ENCODE data around the gene ZFHX2. TPM values are rescaled to one million over a fixed set of nuclear protein-coding genes. Genes with fewer than 3 reads are reported as not detected.

Gene ZFHX2
- total and polyA plus RNA-seq, 2 of the 13 experiments (the other 11 are each of a cell fraction or from before 2014, with no cell fraction given), result 0.17 to 0.44 TPM

- TF ChIP-seq ZNF503 (CRISPR knock-in tag; IDR thresholded peaks at IDR 0.05) (peak; percentile 78; the same call in 1 of the 2 replicates), RERE (CRISPR knock-in tag; IDR thresholded peaks at IDR 0.05; ENCODE audit: low read depth) (peak; percentile 90), BRCA1 (CRISPR knock-in tag; IDR thresholded peaks at IDR 0.05) (no peak), ZNF766 (CRISPR knock-in tag; IDR thresholded peaks at IDR 0.05; ENCODE audit: borderline replicate concordance) (no peak), TEAD3 (CRISPR knock-in tag; optimal IDR thresholded peaks at IDR 0.05; ENCODE audit: borderline replicate concordance) (peak; percentile 93), HNF1B (CRISPR knock-in tag; IDR thresholded peaks at IDR 0.05) (peak; percentile 85), ATF5 (CRISPR knock-in tag; IDR thresholded peaks at IDR 0.05; ENCODE audit: low read depth) (no peak), NFKBIZ (CRISPR knock-in tag; IDR thresholded peaks at IDR 0.05) (no peak), NR3C1 (CRISPR knock-in tag; IDR thresholded peaks at IDR 0.05) (no peak), CSRNP1 (CRISPR knock-in tag; IDR thresholded peaks at IDR 0.05) (no peak), ZFX (CRISPR knock-in tag; IDR thresholded peaks at IDR 0.05; ENCODE audit: low read depth) (peak; percentile 58), CHD2 (IDR thresholded peaks at IDR 0.05; ENCODE audit: low read depth, low read length) (no peak), JUNB (CRISPR knock-in tag; IDR thresholded peaks at IDR 0.05; ENCODE audit: borderline replicate concordance) (peak; percentile 62; the same call in 1 of the 2 replicates), FOXA1 (IDR thresholded peaks at IDR 0.05) (peak; percentile 51; the same call in 1 of the 2 replicates), FOXA1 (CRISPR knock-in tag; IDR thresholded peaks at IDR 0.05) (peak; percentile 67; the same call in 1 of the 2 replicates)
Observed at GRCh38 chr14:23492618-23493272, 58.8 kb downstream of the ZFHX2 start (continued).

Data from HepG2 (cell line).